Activated CD4-positive, alpha-beta T cell treated with anti-CD3 and anti-CD28 coated beads for 4 hours (primary cell): ENCODE results near the gene C1QTNF6.
A peak's percentile ranks its signal among the peaks of the same experiment; 100 is the strongest.

Experiments
- DNase-seq, 2 donors: peaks; one replicate each; pipeline ENCODE4 v3.0.0-alpha.2; 2020

The C1QTNF6 gene

DNA sequence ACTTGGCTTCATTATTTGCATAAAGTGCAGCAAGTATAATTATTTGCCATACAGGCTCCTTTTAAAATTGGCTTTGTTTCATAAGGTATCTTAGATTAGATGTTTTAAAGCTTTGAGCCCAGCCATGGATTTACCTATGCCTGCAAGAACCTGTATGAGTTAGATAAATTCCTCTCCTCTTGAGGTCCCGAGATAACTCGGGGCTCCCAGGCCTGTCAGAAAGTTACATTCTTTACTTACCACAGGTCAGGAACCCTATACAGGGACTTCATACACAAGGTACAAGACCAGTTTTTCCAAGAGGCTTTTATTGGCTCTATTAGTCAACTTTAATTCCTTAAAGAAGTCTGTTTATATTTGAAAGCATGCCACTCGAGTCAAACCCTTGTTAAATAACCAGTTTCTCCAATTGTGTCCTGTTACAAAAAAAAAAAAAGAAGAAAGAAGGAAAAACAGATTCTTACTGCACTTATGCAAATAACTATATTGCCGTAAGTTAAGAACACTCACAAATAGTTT, 2.3 kb upstream of the C1QTNF6 start:
- no peak for DNase-seq

DNA sequence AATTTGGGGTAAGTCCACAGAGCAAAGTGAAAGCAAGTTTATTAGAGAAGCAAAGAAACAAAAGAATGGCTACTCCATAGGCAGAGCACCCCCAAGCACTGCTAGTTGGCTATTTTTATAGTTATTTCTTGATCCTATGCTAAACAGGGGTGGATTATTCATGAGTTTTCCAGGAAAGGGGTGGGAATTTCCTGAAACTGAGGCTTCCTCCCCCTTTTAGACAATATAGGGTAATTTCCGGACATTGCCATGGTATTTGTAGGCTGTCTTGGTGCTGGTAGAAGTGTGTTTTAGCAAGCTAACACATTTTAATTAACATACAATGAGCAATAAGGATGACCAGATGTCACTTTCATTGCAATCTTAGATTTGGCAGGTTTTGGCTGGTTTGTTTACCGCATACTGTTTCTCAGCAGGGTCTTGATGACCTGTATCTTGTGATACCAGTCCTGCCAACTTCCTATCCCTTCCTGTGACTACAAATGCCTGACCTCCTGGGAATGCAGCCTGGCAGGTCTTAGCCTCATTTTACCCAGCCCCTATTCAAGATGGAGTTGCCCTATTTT, 937 bp upstream of the C1QTNF6 start:
- no peak for DNase-seq

GRCh38 chr22:37187552-37187890, 526 bp downstream of the C1QTNF6 start:
- no peak for DNase-seq

DNA sequence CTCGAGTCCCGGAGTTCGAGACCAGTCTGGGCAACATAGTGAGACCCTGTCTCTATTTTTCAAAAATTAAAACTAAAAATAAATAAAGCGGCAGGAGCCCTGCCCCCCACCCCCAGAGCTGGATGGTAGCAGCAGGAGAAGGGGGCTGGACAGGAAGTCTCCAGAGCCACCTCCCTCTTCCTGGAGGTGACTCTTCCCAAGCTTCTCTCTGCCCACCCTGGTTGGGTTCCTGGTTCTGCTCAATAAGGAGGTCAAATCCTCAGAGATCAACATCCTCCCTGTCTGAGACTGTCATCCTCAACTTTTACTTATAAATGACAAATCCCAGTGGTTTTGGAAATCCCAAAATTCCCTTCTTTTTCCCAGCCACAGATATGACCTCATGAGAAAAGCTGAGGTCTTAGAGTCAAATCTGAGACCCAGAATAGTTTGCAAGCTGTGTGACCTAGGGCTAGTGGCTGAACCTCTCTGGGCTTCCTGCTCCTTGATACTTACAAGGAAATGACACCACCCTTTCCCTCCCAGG, 987 bp downstream of the C1QTNF6 start:
- DNase-seq = no peak

GRCh38 chr22:37186228-37186996, 1.6 kb downstream of the C1QTNF6 start:
- peak in 1 of 2 donors; percentile 47 for DNase-seq

DNA sequence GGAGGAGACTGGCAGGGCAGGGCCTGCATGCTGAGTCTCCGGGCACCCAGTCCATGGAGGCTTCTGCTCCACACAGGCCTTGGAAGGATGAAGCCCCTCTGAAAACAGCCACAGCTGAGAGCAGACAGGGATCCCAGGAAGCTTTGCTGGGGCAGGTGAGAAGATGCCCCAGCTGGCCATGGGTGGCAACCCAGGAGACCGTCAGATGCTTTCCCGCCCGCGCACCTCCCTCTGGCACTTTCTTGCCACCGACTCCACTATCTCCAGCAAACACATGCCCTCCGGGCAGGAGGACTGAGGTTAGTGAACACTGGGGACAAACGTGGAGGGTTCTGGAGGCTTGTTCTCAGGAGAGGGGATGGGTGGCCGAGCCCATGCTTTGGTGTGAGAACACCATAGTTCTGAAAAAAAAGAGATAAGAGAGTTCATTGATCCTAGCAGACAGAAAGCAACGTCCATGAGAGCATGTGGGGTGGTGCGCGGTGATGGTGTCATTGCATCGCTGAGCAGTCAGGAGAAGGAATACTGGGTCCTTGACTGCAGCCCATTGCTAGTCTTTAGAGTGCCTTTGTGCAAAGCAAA, 2.3 kb downstream of the C1QTNF6 start:
- DNase-seq = no peak

DNA sequence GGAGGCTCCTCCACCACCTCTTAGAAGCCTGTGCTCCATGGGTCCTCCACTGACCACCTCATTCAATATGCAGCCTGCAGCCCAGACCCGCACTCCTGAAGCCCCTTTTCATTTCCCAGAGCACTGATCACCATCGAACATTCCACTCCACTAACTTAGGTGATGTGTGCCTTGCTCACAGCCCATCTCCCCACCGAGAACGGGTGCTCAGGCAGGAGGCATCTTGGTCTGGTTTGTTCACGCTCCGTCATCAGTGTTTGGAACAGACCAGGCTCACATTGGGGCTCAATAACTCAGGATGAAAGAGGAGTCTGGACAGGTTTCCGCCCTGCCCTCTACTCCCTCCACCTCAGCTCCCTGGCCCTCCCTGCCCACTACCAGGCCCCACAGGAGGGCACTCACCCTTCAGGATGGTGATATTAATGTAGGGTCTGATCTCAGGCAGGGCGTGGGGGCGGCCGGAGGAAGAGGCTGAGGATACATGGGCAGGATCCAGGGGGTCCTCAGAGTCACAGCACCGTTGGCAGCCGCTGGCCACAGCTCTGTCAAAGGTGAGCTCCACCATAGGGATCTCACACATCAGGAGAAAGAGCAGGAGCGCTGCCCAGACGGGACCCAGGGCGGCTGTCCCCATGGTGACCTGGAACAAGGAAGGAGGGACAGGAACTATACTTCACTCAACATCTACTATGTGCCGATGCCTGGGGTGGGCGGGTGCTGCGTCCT, 3.1 kb downstream of the C1QTNF6 start:
- DNase-seq = no peak

GRCh38 chr22:37184380-37184755, 3.7 kb downstream of the C1QTNF6 start:
- DNase-seq = no peak

DNA sequence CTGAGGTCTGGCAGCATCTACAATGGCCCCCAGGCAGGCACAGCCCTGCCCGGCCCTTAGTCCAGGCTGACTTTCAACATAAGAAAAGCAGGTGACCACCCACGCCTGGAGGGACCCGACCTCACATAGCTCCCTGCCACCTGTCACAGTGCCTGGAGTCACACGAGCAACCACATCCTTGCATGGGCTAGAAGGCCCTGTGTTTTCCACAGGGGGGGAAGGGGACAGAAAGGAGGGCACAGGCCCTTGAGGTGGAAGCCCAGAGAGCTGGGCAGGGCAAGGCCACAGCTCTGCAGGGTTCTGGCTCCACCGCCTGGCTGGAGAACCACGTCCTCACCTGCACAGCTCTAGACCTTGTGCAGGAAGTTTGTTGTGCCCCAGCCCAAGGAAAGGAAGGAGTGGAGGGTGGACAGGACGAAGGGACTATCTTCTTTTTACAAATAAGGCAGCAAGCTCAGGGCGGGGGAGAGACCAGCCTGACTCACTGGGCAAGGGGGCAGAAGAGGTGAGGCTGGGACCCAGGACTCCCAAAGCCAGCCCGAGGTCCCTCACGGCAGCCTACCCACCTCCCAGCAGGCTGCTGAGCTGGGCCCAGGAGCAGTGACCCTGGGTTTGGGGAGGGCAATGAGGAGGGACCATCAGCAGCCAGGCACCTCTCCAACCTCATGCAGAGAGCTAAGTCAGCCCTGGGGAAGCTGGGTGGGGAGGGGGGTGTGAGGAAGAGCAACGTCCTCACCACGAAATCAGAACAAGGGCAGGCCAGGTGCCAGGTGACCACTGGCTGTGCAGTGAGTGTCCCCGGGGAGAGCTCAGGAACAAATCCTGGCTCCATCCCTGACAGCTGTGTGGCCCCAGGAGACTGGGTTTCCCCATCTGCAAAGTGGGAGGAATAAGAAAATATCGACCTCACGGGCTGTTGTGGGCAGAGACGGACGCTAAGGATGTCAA, 4.3 kb downstream of the C1QTNF6 start:
- no peak for DNase-seq

- no peak for DNase-seq
Observed at GRCh38 chr22:37182949-37183245, 5.2 kb downstream of the C1QTNF6 start.

DNA sequence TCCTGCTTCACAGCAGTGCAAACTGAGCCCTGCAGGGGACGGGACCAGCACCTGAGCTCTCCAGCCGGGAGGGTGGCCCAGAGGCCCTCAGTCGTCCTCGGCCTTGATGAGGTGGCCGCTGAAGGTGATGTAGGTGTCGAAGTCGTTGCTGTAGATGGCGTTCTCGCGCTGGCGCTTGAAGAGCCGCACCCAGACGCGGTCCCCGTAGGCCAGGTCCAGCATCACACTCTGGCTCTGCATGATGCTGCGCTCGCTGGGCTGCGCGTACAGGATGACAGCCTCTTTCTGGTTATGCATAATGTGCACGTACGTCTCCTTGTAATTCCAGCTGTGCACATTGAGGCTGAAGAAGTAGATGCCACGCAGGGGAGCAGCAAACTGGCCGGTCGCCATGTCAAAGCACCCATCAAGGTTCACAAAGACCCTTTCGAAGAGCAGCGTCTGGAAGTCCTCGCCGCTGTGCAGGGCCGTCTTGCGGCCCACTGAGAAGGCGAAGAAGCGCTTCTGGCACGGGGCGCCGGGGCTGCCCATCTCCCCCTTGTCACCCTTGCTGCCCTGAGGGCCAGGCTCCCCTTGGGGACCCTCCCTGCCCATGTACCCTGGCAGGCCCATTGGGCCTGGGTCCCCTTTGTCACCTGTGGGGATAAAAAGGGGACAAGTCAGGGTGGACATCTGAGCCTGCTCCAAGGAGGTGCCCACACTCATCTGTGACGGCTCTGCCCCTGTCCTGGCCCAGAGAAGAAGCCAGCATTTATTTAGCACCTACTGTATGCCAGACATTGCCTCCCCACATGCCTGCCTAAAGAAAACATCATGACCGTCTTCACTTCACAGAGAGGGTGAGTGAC, 5.7 kb downstream of the C1QTNF6 start:
- no peak for DNase-seq

GRCh38 chr22:37181681-37182080, 6.4 kb downstream of the C1QTNF6 start:
- DNase-seq = no peak

- no peak for DNase-seq
Observed at GRCh38 chr22:37180531-37181231, 7.4 kb downstream of the C1QTNF6 start.

GRCh38 chr22:37179622-37180420, 8.2 kb downstream of the C1QTNF6 start:
- no peak for DNase-seq

GRCh38 chr22:37179126-37179470, 8.9 kb downstream of the C1QTNF6 start:
- DNase-seq = no peak

DNA sequence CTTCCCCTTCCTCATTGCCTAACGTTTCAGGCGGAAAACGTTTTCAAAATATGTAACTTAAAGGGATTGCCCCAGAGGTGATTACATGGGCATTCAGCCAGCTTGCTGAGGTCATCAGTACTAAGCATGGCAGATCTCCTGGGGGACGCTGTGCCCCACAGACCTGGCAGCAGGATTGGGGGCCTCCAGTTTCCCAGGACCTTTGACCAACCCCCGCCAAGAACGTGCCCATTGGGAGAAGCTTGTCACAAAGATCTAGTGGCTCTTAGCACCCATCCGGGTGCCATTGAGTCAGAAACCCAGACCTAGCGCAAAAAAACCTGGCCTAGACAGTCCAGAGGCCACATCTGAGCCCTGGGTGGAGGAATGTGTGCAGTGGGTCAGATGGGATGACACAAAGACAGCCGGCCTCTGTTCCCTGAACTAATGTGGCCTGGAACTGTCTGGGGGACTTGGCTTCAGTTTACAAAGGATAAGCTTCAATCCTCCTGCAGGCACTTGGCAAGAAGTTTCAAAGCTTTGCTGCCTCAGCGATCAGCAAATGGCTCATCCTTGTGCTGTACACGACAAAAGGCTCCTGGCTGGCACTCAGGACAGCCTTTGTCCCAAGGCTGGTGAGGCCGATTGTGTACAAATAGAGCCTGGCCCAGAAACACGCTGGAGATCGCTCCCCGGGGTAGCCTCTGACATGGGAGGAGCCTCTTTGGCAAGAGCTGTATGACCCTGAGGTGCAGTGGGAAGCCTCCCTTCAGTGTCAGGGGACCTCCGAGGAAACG, 9.5 kb downstream of the C1QTNF6 start:
- no peak for DNase-seq

- no peak for DNase-seq
Observed at GRCh38 chr22:37177755-37178154, 10.3 kb downstream of the C1QTNF6 start.

- DNase-seq = no peak
Observed at GRCh38 chr22:37177221-37177620, 10.8 kb downstream of the C1QTNF6 start.

DNA sequence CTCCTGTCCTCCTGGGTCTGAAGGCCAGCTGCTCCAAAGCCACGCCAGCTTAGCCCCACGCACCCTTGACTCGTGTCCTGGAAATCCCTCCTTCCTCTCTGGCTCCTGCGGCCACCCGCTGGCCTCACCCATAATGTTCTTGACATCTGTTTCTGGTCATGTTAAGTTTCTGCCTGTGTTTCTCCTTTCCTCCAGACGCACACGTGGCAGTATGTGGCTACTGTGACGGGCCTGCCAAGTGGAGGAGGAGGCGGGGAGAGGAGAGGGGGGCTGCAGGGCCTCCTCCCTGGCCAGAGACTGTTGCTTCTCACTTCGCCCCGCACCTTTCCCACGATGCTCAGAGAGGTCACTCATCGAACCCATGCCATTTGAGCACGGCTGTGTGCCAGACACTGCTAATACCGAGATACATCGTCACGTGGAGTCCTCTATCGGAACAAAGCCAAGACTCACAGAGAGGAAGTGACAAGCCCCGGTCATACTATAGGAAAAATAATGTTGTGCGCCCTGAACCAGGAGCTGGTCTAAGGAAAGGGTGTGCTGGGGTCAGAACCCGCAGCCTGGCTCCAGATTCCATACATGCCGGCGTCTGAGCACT, 11.5 kb downstream of the C1QTNF6 start:
- DNase-seq = no peak
